ENCODE data around the gene PLA2G10. TPM values are rescaled to one million over a fixed set of nuclear protein-coding genes. Genes with fewer than 3 reads are reported as not detected.
"Not testable (repeated sequence)": the region's sequence is repeated elsewhere in the genome, so short reads cannot be mapped to it uniquely, and the experiment has no call there.

PLA2G10 gene
- total RNA-seq, 2 experiments from 2014 or later, result not detected

GRCh38 chr16:14681115-14681514, 13.0 kb downstream of the PLA2G10 start:
- Mint-ChIP-seq H3K27me3 (peaks cover 6% of the 10 kb centered on the region), H3K4me1 (no peaks in the 10 kb centered on the region), H3K36me3 (ENCODE audit: low read depth) (no peaks in the 10 kb centered on the region), H3K4me3 (no peak overlapping the region), H3K27ac (no peak overlapping the region), H3K9me3 (ENCODE audit: low read depth) (no peaks in the 10 kb centered on the region)
- ChIA-PET POLR2A (no interaction called here), CTCF (interaction anchor here (1.0 to 1.1 kb wide), 2 partner anchors 37 to 382 kb away, joined by 3 read pairs; no protein-coding TSS in a partner anchor)
- DNase-seq, result no peak
- intact Hi-C loops (cut with DNase I, micrococcal nuclease), result no loop called here
- ATAC-seq, result no peak

DNA sequence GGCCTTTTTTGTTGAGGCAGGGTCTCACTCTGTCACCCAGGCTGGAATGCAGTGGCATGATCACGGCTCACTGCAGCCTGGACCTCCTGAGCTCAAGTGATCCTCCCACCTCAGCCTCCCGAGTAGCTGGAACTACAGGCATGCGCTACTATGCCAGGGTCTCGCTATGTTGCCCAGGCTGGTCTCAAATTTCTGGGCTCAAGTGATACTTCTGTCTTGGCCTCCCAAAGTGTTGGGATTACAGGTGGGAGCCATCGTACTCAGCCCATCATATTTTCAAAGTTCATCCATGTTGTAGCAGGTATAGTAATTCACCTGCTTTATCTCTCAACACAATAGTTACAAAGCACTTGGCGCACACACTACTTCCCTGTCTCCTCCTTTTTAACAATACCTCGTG, 13.7 kb downstream of the PLA2G10 start:
- H3K4me1 Mint-ChIP-seq, CTCF ChIA-PET, POLR2A ChIA-PET: not testable (repeated sequence)

GRCh38 chr16:14678748-14679497, 15.2 kb downstream of the PLA2G10 start:
- Mint-ChIP-seq H3K27ac (no peak overlapping the region), H3K27me3 (peaks cover 6% of the 10 kb centered on the region), H3K36me3 (ENCODE audit: low read depth) (no peaks in the 10 kb centered on the region), H3K4me1 (no peaks in the 10 kb centered on the region), H3K9me3 (ENCODE audit: low read depth) (no peaks in the 10 kb centered on the region), H3K4me3 (no peak overlapping the region)
- no peak for DNase-seq
- POLR2A ChIA-PET, result no interaction called here
- CTCF ChIA-PET, result no interaction called here
- intact Hi-C loops (cut with DNase I, micrococcal nuclease), result no loop called here
- ATAC-seq, result no peak

More for the DNA sequence above, 13.7 kb downstream of the PLA2G10 start:
- H3K9me3 Mint-ChIP-seq (ENCODE audit: low read depth); H3K36me3 Mint-ChIP-seq (ENCODE audit: low read depth); DNase-seq; ATAC-seq; intact Hi-C loops (cut with DNase I, micrococcal nuclease); H3K27ac Mint-ChIP-seq; H3K4me3 Mint-ChIP-seq; H3K27me3 Mint-ChIP-seq: not testable (repeated sequence)

GRCh38 chr16:14677627-14678026, 16.5 kb downstream of the PLA2G10 start:
- Mint-ChIP-seq H3K27ac (no peak overlapping the region), H3K9me3 (ENCODE audit: low read depth) (no peaks in the 10 kb centered on the region), H3K4me3 (no peak overlapping the region), H3K4me1 (peaks cover under 1% of the 10 kb centered on the region), H3K27me3 (peaks cover 6% of the 10 kb centered on the region), H3K36me3 (ENCODE audit: low read depth) (no peaks in the 10 kb centered on the region)
- ATAC-seq (no peak), DNase-seq (no peak)
- ChIA-PET POLR2A (no interaction called here), CTCF (no interaction called here)
- intact Hi-C loops (cut with DNase I, micrococcal nuclease), result no loop called here

GRCh38 chr16:14676633-14677032, 17.5 kb downstream of the PLA2G10 start:
- intact Hi-C loops (cut with DNase I, micrococcal nuclease), result no loop called here
- POLR2A ChIA-PET, result no interaction called here
- DNase-seq (no peak), ATAC-seq (no peak)
- CTCF ChIA-PET, result interaction anchor here (0.6 kb wide), 1 partner anchor 23 kb away, joined by 3 read pairs; no protein-coding TSS in a partner anchor
- peaks cover 2% of the 10 kb centered on the region for H3K36me3 Mint-ChIP-seq (ENCODE audit: low read depth)
- peaks cover 6% of the 10 kb centered on the region for H3K27me3 Mint-ChIP-seq
- H3K4me1 Mint-ChIP-seq, result peaks cover 9% of the 10 kb centered on the region
- H3K9me3 Mint-ChIP-seq (ENCODE audit: low read depth), result no peaks in the 10 kb centered on the region
- no peak overlapping the region for H3K4me3 Mint-ChIP-seq
- no peak overlapping the region for H3K27ac Mint-ChIP-seq

DNA sequence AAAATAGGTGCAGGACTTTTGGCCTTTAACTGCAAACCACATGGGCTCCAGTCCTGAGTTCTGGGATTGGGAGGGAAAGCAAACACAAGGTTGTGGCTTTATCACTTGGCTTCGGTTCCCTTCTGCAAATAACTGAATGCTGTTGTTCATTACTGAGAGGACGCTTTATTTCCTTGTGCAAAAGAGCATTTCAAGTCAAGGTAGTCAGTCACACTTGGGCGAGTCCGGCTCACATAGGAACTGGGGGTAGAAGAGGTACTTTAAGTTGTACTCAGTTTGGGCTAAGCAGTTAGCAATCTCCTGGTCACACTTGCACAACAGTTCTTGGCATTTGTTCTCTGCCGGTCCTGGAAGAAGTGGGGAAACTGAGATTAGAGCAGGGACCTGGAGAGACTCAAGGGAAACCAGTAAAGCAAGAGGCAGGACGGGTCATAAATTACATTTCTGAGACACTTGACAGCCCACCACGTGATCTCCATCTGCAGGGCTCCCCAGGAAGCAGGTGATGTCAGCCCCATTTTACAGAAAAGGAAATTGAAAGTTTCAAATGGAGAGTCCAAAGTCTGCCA, 21.6 kb downstream of the PLA2G10 start:
- no peaks in the 10 kb centered on the region for H3K9me3 Mint-ChIP-seq (ENCODE audit: low read depth)
- H3K4me1 Mint-ChIP-seq, result peaks cover 9% of the 10 kb centered on the region
- intact Hi-C loops (cut with DNase I, micrococcal nuclease), result no loop called here
- H3K27me3 Mint-ChIP-seq, result no peaks in the 10 kb centered on the region
- peak; percentile 9 for DNase-seq
- no peak overlapping the region for H3K4me3 Mint-ChIP-seq
- ATAC-seq, result peak; percentile 42
- POLR2A ChIA-PET, result no interaction called here
- CTCF ChIA-PET, result no interaction called here
- H3K36me3 Mint-ChIP-seq (ENCODE audit: low read depth), result peaks cover 20% of the 10 kb centered on the region
- peak overlapping the region; percentile 55 for H3K27ac Mint-ChIP-seq

DNA sequence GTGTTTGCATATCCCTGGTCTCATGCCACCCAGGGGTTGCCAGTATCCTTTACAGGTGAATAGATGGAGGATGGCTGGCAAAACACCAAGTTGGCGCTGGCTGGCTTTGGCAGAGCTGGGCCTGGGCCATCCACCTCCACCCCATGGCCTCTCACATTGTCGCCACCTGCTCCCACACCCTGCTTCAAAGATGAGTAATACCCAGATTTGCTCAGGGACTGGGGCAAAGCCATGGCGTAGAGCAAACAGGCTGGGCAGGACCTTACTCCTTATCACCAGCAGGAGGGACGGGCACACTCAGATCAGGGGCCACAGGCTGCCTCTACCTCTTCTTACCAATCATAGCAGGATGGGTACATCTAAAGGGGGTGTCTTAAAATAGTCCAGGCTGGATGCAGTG, 24.3 kb downstream of the PLA2G10 start:
- peak; percentile 53 for ATAC-seq
- Mint-ChIP-seq H3K9me3 (ENCODE audit: low read depth) (no peaks in the 10 kb centered on the region), H3K4me3 (no peak overlapping the region), H3K36me3 (ENCODE audit: low read depth) (peaks cover 37% of the 10 kb centered on the region), H3K27ac (no peak overlapping the region), H3K4me1 (peaks cover 9% of the 10 kb centered on the region), H3K27me3 (no peaks in the 10 kb centered on the region)
- intact Hi-C loops (cut with DNase I, micrococcal nuclease), result no loop called here
- CTCF ChIA-PET, result no interaction called here
- POLR2A ChIA-PET, result interaction anchor here (0.5 kb wide), 1 partner anchor 26 kb away, joined by 3 read pairs; no protein-coding TSS in a partner anchor
- peak; percentile 10 for DNase-seq

- Mint-ChIP-seq H3K36me3 (ENCODE audit: low read depth) (peaks cover 46% of the 10 kb centered on the region), H3K4me1 (peaks cover 9% of the 10 kb centered on the region), H3K9me3 (ENCODE audit: low read depth) (no peaks in the 10 kb centered on the region), H3K27me3 (no peaks in the 10 kb centered on the region), H3K27ac (no peak overlapping the region), H3K4me3 (no peak overlapping the region)
- intact Hi-C loops (cut with DNase I, micrococcal nuclease), result no loop called here
- DNase-seq (no peak), ATAC-seq (no peak)
- CTCF ChIA-PET, result no interaction called here
- POLR2A ChIA-PET, result no interaction called here
Observed at GRCh38 chr16:14668556-14669223, 25.4 kb downstream of the PLA2G10 start.

GRCh38 chr16:14667347-14668266, 26.5 kb downstream of the PLA2G10 start:
- Mint-ChIP-seq H3K27ac (no peak overlapping the region), H3K4me3 (no peak overlapping the region), H3K4me1 (peaks cover 8% of the 10 kb centered on the region), H3K9me3 (ENCODE audit: low read depth) (no peaks in the 10 kb centered on the region), H3K27me3 (no peaks in the 10 kb centered on the region), H3K36me3 (ENCODE audit: low read depth) (peaks cover 50% of the 10 kb centered on the region)
- no peak for DNase-seq
- ChIA-PET POLR2A (no interaction called here), CTCF (no interaction called here)
- intact Hi-C loops (cut with DNase I, micrococcal nuclease), result no loop called here
- ATAC-seq, result no peak

- ChIA-PET POLR2A (no interaction called here), CTCF (no interaction called here)
- no peak overlapping the region for H3K4me3 Mint-ChIP-seq
- H3K27ac Mint-ChIP-seq, result peak overlapping the region; percentile 7
- H3K9me3 Mint-ChIP-seq (ENCODE audit: low read depth), result no peaks in the 10 kb centered on the region
- intact Hi-C loops (cut with DNase I, micrococcal nuclease), result no loop called here
- ATAC-seq, result peak; percentile 44
- peak; percentile 7 for DNase-seq
- no peaks in the 10 kb centered on the region for H3K27me3 Mint-ChIP-seq
- peaks cover 5% of the 10 kb centered on the region for H3K4me1 Mint-ChIP-seq
- H3K36me3 Mint-ChIP-seq (ENCODE audit: low read depth), result peaks cover 41% of the 10 kb centered on the region
Observed at GRCh38 chr16:14658063-14658462, 36.0 kb downstream of the PLA2G10 start.

DNA sequence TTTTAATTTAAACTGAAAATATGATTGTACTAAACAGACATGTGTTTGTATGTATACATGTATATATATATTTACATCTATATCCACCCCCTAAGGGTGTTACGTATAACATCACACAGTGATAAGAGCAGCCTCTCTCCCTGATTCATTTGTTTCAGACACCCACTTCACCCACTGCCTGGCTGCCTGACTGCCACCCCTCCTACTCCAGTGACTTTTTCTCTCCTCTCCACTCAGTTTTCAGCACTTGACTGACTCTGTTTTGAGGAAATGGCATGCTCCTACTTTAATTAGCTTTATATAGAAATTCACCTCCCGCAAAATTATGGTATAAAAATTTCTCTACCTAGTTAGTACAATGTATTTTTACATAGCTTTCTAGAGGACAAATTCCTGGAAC, 41.4 kb downstream of the PLA2G10 start:
- Mint-ChIP-seq H3K9me3 (ENCODE audit: low read depth) (no peaks in the 10 kb centered on the region), H3K27me3 (no peaks in the 10 kb centered on the region), H3K36me3 (ENCODE audit: low read depth) (peaks cover 48% of the 10 kb centered on the region), H3K27ac (no peak overlapping the region), H3K4me1 (peaks cover 5% of the 10 kb centered on the region), H3K4me3 (no peak overlapping the region)
- intact Hi-C loops (cut with DNase I, micrococcal nuclease), result no loop called here
- CTCF ChIA-PET, result interaction anchor here (0.7 kb wide), 1 partner anchor 34 kb away, joined by 3 read pairs; no protein-coding TSS in a partner anchor
- POLR2A ChIA-PET, result no interaction called here
- DNase-seq, result no peak
- no peak for ATAC-seq

Data from activated CD4-positive, alpha-beta T cell treated with anti-CD3 and anti-CD28 coated beads for 36 hours (primary cell).